AG04450 (cell line): ENCODE results near the gene CCDC172. TPM values are rescaled to one million over a fixed set of nuclear protein-coding genes. Genes with fewer than 3 reads are reported as not detected.

ENCODE experiments used
- CTCF ChIA-PET: fragments of 300-600, 350-600 bp; formaldehyde crosslinking; extraction: SDS; loops from one replicate; lab custom pipeline; 2022; ENCODE audit warnings: antibody characterized with exemption, inconsistent platforms; lab: Charles Lee
- POLR2A ChIA-PET: fragments of 350-600 bp; formaldehyde crosslinking; extraction: SDS; loops from one replicate; lab custom pipeline; 2021; ENCODE audit warnings: antibody characterized with exemption, inconsistent platforms; lab: Yijun Ruan, JAX
- DNase-seq: peaks from one replicate; pipeline ENCODE4 v3.0.0-alpha.2; 2011; ENCODE audit warnings: low read depth, low spot score
- H3K27ac ChIP-seq: one replicate; pipeline ENCODE4 v1.5.1; 2012; ENCODE audit warnings: low read depth, low read length, control low read depth
- H3K27me3 ChIP-seq: one replicate; pipeline ENCODE4 v1.6.0; 2012; ENCODE audit warnings: low read length; ENCODE audit not compliant: control insufficient read depth, insufficient read depth
- H3K4me3 ChIP-seq: 2 replicates; pipeline ENCODE4 v1.5.1; 2011; ENCODE audit warnings: mild to moderate bottlenecking, low read depth, low read length, control low read depth
- H3K9me3 ChIP-seq: 2 replicates; pipeline ENCODE4 v1.5.1; 2012; ENCODE audit warnings: low read length; ENCODE audit not compliant: control insufficient read depth, insufficient read depth
- CTCF ChIP-seq: IDR thresholded peaks from 2 replicates; pipeline ENCODE4 v1.5.1; 2011; ENCODE audit warnings: low read depth, low read length, control low read depth, inconsistent platforms
- polyA plus RNA-seq: library from polyadenylated mRNA; depleted of rRNA; stranded (reverse); fragments of >200 nt; gene quantifications from 2 replicates; pipeline ENCODE4 v1.2.3, GENCODE V29; 2011

CCDC172 gene
- polyA plus RNA-seq, 1 experiment = not detected

- ChIA-PET POLR2A (no interaction called here), CTCF (no interaction called here)
- H3K27ac ChIP-seq = no peak overlapping the region
- TF ChIP-seq CTCF = no peak
- H3K27me3 ChIP-seq = no peaks in the 10 kb centered on the region
- DNase-seq = no peak
- no peak overlapping the region for H3K4me3 ChIP-seq
- peaks cover 3% of the 10 kb centered on the region; the same call in 1 of the 2 replicates for H3K9me3 ChIP-seq
Observed at GRCh38 chr10:116398224-116398623, 74.0 kb downstream of the CCDC172 start.

GRCh38 chr10:116402858-116403257 is 78.6 kb downstream of the CCDC172 start:
- no peak for TF ChIP-seq CTCF
- DNase-seq = no peak
- H3K4me3 ChIP-seq = no peak overlapping the region
- no peaks in the 10 kb centered on the region for H3K27me3 ChIP-seq
- ChIA-PET CTCF (no interaction called here), POLR2A (no interaction called here)
- no peak overlapping the region for H3K27ac ChIP-seq
- H3K9me3 ChIP-seq = no peaks in the 10 kb centered on the region

- POLR2A ChIA-PET = no interaction called here
- Histone ChIP-seq H3K27me3 (no peaks in the 10 kb centered on the region), H3K27ac (no peak overlapping the region), H3K4me3 (no peak overlapping the region), H3K9me3 (no peaks in the 10 kb centered on the region)
- TF ChIP-seq CTCF = no peak
- no peak for DNase-seq
- CTCF ChIA-PET = interaction anchor here (0.6 kb wide), 1 partner anchor 14 kb away, joined by 6 read pairs; no protein-coding TSS in a partner anchor
Observed at GRCh38 chr10:116403740-116404250, 79.5 kb downstream of the CCDC172 start.

- TF ChIP-seq CTCF = no peak
- DNase-seq = no peak
- H3K9me3 ChIP-seq = no peaks in the 10 kb centered on the region
- POLR2A ChIA-PET = no interaction called here
- no peak overlapping the region for H3K27ac ChIP-seq
- no peaks in the 10 kb centered on the region for H3K27me3 ChIP-seq
- no peak overlapping the region for H3K4me3 ChIP-seq
- CTCF ChIA-PET = interaction anchor here (1.3 kb wide), 1 partner anchor 22 kb away, joined by 3 read pairs; no protein-coding TSS in a partner anchor
Observed at GRCh38 chr10:116408719-116409118, 84.5 kb downstream of the CCDC172 start.

GRCh38 chr10:116410351-116410750 is 86.1 kb downstream of the CCDC172 start:
- no peaks in the 10 kb centered on the region for H3K9me3 ChIP-seq
- CTCF ChIA-PET = no interaction called here
- no peaks in the 10 kb centered on the region for H3K27me3 ChIP-seq
- TF ChIP-seq CTCF = no peak
- no peak overlapping the region for H3K27ac ChIP-seq
- POLR2A ChIA-PET = no interaction called here
- DNase-seq = no peak
- no peak overlapping the region for H3K4me3 ChIP-seq
